ENCODE data around the gene MT1A. TPM values are rescaled to one million over a fixed set of nuclear protein-coding genes. Genes with fewer than 3 reads are reported as not detected.

The MT1A gene
- 16.9 and 23.5 TPM in 2 replicates for total RNA-seq (2021)
- percentile 44 among the genes with signal in this experiment for Bru-seq, nascent RNA
- BruChase-seq, experiment 1, labeled RNA remaining after a 2-hour chase: percentile 45 among the genes with signal in this experiment
- percentile 59 among the genes with signal in this experiment for BruChase-seq, experiment 2, labeled RNA remaining after a 6-hour chase
- long read RNA-seq, transcript MT1A-201 (3 exons, 396 nt): major isoform, 13 of 20 reads
- long read RNA-seq, partial matches to known transcripts: 0 of 20 reads
- long read RNA-seq, other reads (novel, unspliced or antisense): 7 of 20 reads

GRCh38 chr16:56637814-56638750, at the start of gene MT1A:
Gene MT1A (plus strand): TSS chr16:56638666. CDS start chr16:56638739, 73 bp downstream.
- TSS peak; percentile 72 for BruUV-seq (replicated peaks)
- TF ChIP-seq EZH2 (IDR thresholded peaks at IDR 0.05; ENCODE audit: low read depth): no peak
- TF ChIP-seq, protein P1, sequence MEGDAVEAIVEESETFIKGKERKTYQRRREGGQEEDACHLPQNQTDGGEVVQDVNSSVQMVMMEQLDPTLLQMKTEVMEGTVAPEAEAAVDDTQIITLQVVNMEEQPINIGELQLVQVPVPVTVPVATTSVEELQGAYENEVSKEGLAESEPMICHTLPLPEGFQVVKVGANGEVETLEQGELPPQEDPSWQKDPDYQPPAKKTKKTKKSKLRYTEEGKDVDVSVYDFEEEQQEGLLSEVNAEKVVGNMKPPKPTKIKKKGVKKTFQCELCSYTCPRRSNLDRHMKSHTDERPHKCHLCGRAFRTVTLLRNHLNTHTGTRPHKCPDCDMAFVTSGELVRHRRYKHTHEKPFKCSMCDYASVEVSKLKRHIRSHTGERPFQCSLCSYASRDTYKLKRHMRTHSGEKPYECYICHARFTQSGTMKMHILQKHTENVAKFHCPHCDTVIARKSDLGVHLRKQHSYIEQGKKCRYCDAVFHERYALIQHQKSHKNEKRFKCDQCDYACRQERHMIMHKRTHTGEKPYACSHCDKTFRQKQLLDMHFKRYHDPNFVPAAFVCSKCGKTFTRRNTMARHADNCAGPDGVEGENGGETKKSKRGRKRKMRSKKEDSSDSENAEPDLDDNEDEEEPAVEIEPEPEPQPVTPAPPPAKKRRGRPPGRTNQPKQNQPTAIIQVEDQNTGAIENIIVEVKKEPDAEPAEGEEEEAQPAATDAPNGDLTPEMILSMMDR (conservative IDR thresholded peaks at IDR 0.05): no peak
- no peaks in the 10 kb centered on the region for H3K9me2 ChIP-seq (ENCODE audit: insufficient read depth)
- ChIA-PET POLR2A (ENCODE audit: unreplicated experiment) (interaction anchor here (0.6 to 0.7 kb wide), 2 partner anchors 26 to 273 kb away, joined by 3 to 4 read pairs; no protein-coding TSS in a partner anchor), CTCF (no interaction called here)
- H3K27me3 ChIP-seq (ENCODE audit: insufficient read depth, low read depth): no peaks in the 10 kb centered on the region
- H3K4me3 ChIP-seq: no peak within 1 kb of the TSS
- DNase-seq: peak in 1 of 2 experiments; percentile 76
- no peaks in the 10 kb centered on the region for H3K36me3 ChIP-seq (ENCODE audit: low read depth)
- peak within 1 kb of the TSS; percentile 11; the same call in 1 of the 2 replicates for H3K4me2 ChIP-seq
- H3K4me1 ChIP-seq (replicated peaks; ENCODE audit: insufficient read depth): peaks cover 39% of the 10 kb centered on the region
- intact Hi-C loops (cut with micrococcal nuclease; ENCODE audit: unreplicated experiment): no loop called here
- H4K20me1 ChIP-seq (ENCODE audit: insufficient read depth): no peaks in the 10 kb centered on the region
- no peaks in the 10 kb centered on the region for H3K79me2 ChIP-seq (ENCODE audit: low read depth)
- no peak within 1 kb of the TSS for H2AFZ ChIP-seq
- H3K27ac ChIP-seq: no peak within 1 kb of the TSS
- peaks cover 24% of the 10 kb centered on the region for H3F3A ChIP-seq (ENCODE audit: insufficient read depth, low read depth)
- H3K9me3 ChIP-seq (ENCODE audit: insufficient read depth, low read depth): no peaks in the 10 kb centered on the region

- ChIA-PET POLR2A (ENCODE audit: unreplicated experiment) (no interaction called here), CTCF (no interaction called here)
- no peak overlapping the region for H3K27ac ChIP-seq
- H3K36me3 ChIP-seq (ENCODE audit: low read depth): no peaks in the 10 kb centered on the region
- no peaks in the 10 kb centered on the region for H3K9me3 ChIP-seq (ENCODE audit: insufficient read depth, low read depth)
- no TSS peak for BruUV-seq (replicated peaks)
- H3K4me3 ChIP-seq: no peak overlapping the region
- H4K20me1 ChIP-seq (ENCODE audit: insufficient read depth): no peaks in the 10 kb centered on the region
- TF ChIP-seq EZH2 (IDR thresholded peaks at IDR 0.05; ENCODE audit: low read depth): no peak
- TF ChIP-seq, protein P1 (conservative IDR thresholded peaks at IDR 0.05): no peak
- H3K27me3 ChIP-seq (ENCODE audit: insufficient read depth, low read depth): no peaks in the 10 kb centered on the region; the same call in 1 of the 2 replicates
- no peaks in the 10 kb centered on the region for H3K79me2 ChIP-seq (ENCODE audit: low read depth)
- intact Hi-C loops (cut with micrococcal nuclease; ENCODE audit: unreplicated experiment): no loop called here
- no peak overlapping the region for H3K4me2 ChIP-seq
- H3K4me1 ChIP-seq (replicated peaks; ENCODE audit: insufficient read depth): no peaks in the 10 kb centered on the region
- H3F3A ChIP-seq (ENCODE audit: insufficient read depth, low read depth): no peaks in the 10 kb centered on the region
- no peak for DNase-seq
- no peak overlapping the region for H2AFZ ChIP-seq
- no peaks in the 10 kb centered on the region for H3K9me2 ChIP-seq (ENCODE audit: insufficient read depth)
Observed at GRCh38 chr16:56588781-56589140, 49.7 kb upstream of the MT1A start.

GRCh38 chr16:56589141-56590039, 49.1 kb upstream of the MT1A start, which contains the start of gene MT3:
Gene MT3 (plus strand): TSS chr16:56589528. CDS start chr16:56589591, 63 bp downstream.
- no peak within 1 kb of the TSS for H3K4me2 ChIP-seq
- H3F3A ChIP-seq (ENCODE audit: insufficient read depth, low read depth): no peaks in the 10 kb centered on the region
- no peaks in the 10 kb centered on the region for H3K9me3 ChIP-seq (ENCODE audit: insufficient read depth, low read depth)
- no peaks in the 10 kb centered on the region for H4K20me1 ChIP-seq (ENCODE audit: insufficient read depth)
- no peak within 1 kb of the TSS for H2AFZ ChIP-seq
- no peak within 1 kb of the TSS for H3K27ac ChIP-seq
- no peaks in the 10 kb centered on the region for H3K9me2 ChIP-seq (ENCODE audit: insufficient read depth)
- H3K27me3 ChIP-seq (ENCODE audit: insufficient read depth, low read depth): no peaks in the 10 kb centered on the region; the same call in 1 of the 2 replicates
- no peak within 1 kb of the TSS for H3K4me3 ChIP-seq
- intact Hi-C loops (cut with micrococcal nuclease; ENCODE audit: unreplicated experiment): no loop called here
- H3K79me2 ChIP-seq (ENCODE audit: low read depth): no peaks in the 10 kb centered on the region
- peak in 1 of 2 experiments; percentile 48 for DNase-seq
- POLR2A ChIA-PET (ENCODE audit: unreplicated experiment): no interaction called here
- TF ChIP-seq, protein P1 (conservative IDR thresholded peaks at IDR 0.05): no peak
- TF ChIP-seq EZH2 (IDR thresholded peaks at IDR 0.05; ENCODE audit: low read depth): no peak
- H3K36me3 ChIP-seq (ENCODE audit: low read depth): no peaks in the 10 kb centered on the region
- no TSS peak for BruUV-seq (replicated peaks)
- no peaks in the 10 kb centered on the region for H3K4me1 ChIP-seq (replicated peaks; ENCODE audit: insufficient read depth)
- CTCF ChIA-PET: no interaction called here

Measured in PC-9 (cell line).